COLO668 (cell line): ENCODE data around the gene P4HB.

ENCODE experiments used
- DNase-seq: peaks from one replicate; lab custom pipeline; 2025; ENCODE audit not compliant: unreplicated experiment; lab: John Stamatoyannopoulos, UW

Gene P4HB

DNA sequence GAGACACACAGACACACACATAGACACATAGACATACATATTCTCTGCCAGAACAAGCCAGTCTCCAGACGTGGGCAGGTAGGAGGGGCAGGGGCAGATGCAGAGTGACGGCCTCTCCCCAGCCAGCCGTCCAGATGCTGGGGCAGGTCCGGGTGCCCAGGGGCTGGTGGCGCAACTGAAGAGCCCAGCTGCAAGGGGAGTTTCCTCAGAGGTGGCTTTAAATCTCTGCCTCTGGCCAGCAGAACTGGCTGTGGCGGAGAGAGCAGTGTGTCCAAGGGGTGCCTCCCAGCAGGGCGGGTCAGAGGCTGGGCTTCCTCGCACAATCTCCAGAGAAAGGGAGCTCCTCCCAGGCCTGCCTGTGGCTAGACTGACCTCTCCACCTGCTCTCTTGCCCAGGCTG lies 65.8 kb downstream of the P4HB start:
- peak; percentile 15 for DNase-seq

DNA sequence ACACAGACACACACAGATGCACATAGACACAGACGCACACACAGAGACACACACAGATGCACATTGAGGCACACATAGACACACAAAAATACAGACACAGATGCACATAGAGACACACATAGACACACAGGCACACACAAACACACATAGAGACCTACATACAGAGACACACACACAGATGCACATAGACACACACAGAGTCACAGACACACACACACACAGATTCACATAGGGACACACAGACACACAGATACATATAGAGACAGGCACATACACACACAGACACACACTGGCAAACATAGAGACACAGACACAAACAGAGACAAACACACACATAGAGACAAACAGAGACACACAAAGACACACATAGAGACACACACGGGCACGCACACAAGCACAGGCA lies 66.3 kb downstream of the P4HB start:
- DNase-seq, result no peak
